Ramos (cell line): ENCODE data around the gene CHRNA4.

Experiments
- in situ Hi-C: fragments of 300-500 bp; cut with MboI; formaldehyde crosslinking; loops from one replicate; pipeline ENCODE4 v1.14.3; 2022; ENCODE audit warnings: low sequenced_read_pairs; ENCODE audit not compliant: unreplicated experiment

The CHRNA4 gene

GRCh38 chr20:63298731-63299312 lies 62.3 kb downstream of the CHRNA4 start:
- in situ Hi-C loops = no loop called here

GRCh38 chr20:63297796-63298572 lies 63.2 kb downstream of the CHRNA4 start:
- in situ Hi-C loops = no loop called here

- in situ Hi-C loops = no loop called here
These were observed 63.8 kb downstream of the CHRNA4 start for GRCh38 chr20:63297371-63297781.

- in situ Hi-C loops = no loop called here
These were observed 64.4 kb downstream of the CHRNA4 start for GRCh38 chr20:63296531-63297299.

DNA sequence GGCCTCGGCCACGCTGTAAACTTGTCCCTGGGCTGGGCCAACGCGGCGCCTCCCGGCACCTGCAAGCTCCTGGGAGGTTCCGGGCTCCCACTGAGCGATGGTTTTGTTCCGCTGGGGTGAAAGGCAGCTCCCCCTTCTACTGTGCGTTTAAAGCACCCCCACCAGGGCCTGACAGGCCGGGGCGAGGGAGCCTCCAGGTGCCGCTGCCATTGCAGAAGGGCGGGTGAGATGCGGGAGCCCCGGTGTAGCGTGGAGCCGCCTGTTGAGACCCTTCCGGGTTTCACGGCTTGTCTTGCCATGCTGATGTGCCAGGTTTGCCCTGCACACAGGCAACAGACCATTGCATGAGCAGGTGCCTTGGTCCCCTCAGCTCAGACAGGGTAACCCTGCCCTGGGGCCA lies 65.3 kb downstream of the CHRNA4 start:
- in situ Hi-C loops = no loop called here

GRCh38 chr20:63295422-63295821 lies 65.7 kb downstream of the CHRNA4 start:
- in situ Hi-C loops = no loop called here

DNA sequence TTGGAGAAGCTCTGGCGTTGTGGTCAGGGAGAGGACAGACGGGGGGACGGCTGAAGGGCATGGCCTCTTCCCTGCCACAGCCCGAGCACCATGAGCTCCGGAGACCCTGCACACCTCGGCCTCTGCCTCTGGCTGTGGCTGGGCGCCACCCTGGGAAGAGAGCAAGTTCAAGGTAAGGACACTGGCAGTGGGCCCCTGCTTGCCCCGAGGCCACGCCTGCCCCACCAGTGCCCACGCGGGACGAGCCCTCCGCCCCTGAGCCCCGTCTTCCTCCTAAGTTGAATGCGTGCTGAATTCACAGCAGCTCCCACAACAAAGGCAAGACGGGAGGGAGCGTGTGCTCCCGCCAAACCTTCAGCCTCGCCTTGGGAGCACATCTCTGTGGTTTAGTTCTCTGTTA lies 66.1 kb downstream of the CHRNA4 start:
- in situ Hi-C loops = no loop called here

DNA sequence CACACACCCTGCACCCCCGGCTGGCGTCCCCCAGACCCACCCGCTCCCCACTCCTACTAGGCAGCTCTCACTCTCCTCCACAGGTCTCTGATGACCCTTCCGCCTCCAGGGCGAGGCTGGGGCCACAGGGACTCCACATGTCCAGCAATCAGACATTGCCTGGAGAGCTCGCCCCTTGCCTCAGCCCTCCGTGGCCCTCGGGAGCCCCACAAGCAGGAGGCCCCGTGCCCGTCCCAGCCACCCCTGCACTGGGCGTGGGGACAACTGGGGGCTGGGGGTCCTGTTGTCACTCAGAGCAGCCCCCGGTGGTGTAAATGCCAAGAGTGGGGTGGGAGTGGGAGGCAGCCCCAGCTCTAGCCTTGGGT lies 66.6 kb downstream of the CHRNA4 start:
- in situ Hi-C loops = no loop called here

- in situ Hi-C loops = no loop called here
These were observed 67.1 kb downstream of the CHRNA4 start for GRCh38 chr20:63293871-63294535.

GRCh38 chr20:63293456-63293855 lies 67.7 kb downstream of the CHRNA4 start:
- in situ Hi-C loops = no loop called here
